ENCODE data around the gene RELCH.

The RELCH gene

DNA sequence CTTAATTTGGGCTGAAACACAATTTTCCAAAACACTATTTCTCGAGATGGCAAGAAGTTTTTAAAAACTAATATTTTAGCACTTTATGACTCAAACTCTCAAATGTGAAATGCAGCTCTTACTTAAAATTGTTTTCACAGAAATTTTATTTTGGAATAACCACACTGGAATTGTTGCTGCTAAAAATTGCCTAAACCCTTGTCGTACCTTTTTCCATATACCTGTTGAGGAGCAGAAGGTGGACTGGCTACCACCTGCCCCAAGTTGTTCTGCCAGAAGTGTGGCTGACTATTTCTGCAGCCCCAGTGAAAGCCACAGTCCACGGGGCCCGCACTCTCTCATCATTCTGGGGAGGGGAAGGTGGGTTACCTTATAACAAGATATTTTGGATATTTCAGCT, 161.4 kb downstream of the RELCH start:
- H3K9ac ChIP-seq (ENCODE audit: low read depth, low read length): no peak overlapping the region
- H3K27ac ChIP-seq (ENCODE audit: low read length): no peak overlapping the region
- no peaks in the 10 kb centered on the region for H3K9me3 ChIP-seq (ENCODE audit: insufficient read depth, low read depth, low read length)
- H3K36me3 ChIP-seq (ENCODE audit: insufficient read depth, low read depth, low read length): peaks cover 15% of the 10 kb centered on the region; the same call in 1 of the 2 replicates
- no peak overlapping the region for H3K4me3 ChIP-seq (ENCODE audit: low read length)
- no peaks in the 10 kb centered on the region for H3K27me3 ChIP-seq (ENCODE audit: insufficient read depth, low read length)
- H3K4me1 ChIP-seq (ENCODE audit: insufficient read depth, low read length): peaks cover 25% of the 10 kb centered on the region

DNA sequence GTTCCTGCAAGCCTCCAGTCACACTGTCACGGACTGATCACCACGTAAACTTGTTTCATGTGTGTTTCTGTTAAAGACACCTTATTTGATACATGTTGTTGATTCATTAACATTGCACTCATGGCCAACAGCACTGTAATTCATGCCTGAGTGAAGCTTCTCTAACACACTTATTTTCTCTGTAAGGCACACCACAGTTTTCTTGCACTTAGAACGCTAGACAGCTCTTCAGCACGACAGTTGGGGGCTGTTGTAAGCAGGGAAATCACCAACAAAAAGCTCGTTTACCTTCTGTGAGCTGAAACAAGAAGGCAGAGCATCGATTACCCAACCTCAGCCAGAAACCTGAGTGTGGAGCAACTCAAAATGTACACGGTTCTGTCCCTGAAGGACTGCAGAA, 166.1 kb downstream of the RELCH start:
- H3K4me1 ChIP-seq (ENCODE audit: insufficient read depth, low read length): 0 out of 2 replicates have a peak, but pooled peaks cover 4% of the 10 kb centered on the region
- no peak overlapping the region for H3K4me3 ChIP-seq (ENCODE audit: low read length)
- H3K9me3 ChIP-seq (ENCODE audit: insufficient read depth, low read depth, low read length): no peaks in the 10 kb centered on the region
- no peak overlapping the region for H3K9ac ChIP-seq (ENCODE audit: low read depth, low read length)
- H3K27me3 ChIP-seq (ENCODE audit: insufficient read depth, low read length): no peaks in the 10 kb centered on the region
- peaks cover 35% of the 10 kb centered on the region for H3K36me3 ChIP-seq (ENCODE audit: insufficient read depth, low read depth, low read length)
- H3K27ac ChIP-seq (ENCODE audit: low read length): no peak overlapping the region

DNA sequence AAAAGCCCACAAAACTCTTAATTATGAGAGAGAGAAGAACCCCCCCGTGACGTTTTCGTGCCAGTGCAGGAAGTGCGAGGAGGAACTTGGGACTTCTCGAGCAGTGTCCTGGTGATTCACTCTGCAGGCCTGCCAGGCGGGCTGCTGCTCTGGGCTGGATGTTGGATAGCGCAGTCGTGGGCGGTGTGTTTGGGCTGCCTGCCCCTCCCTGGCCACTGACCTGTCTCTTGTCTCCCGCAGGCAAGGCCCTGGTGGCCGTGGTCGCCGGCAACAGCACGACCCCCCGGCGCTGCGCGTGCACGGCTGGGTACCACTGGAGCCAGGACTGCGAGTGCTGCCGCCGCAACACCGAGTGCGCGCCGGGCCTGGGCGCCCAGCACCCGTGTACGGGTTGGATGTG, 167.1 kb downstream of the RELCH start:
- H3K36me3 ChIP-seq (ENCODE audit: insufficient read depth, low read depth, low read length): peaks cover 39% of the 10 kb centered on the region
- H3K9ac ChIP-seq (ENCODE audit: low read depth, low read length): no peak overlapping the region
- 0 out of 2 replicates have a peak, but pooled peaks cover 4% of the 10 kb centered on the region for H3K4me1 ChIP-seq (ENCODE audit: insufficient read depth, low read length)
- no peaks in the 10 kb centered on the region for H3K27me3 ChIP-seq (ENCODE audit: insufficient read depth, low read length)
- H3K4me3 ChIP-seq (ENCODE audit: low read length): no peak overlapping the region
- H3K9me3 ChIP-seq (ENCODE audit: insufficient read depth, low read depth, low read length): no peaks in the 10 kb centered on the region
- no peak overlapping the region for H3K27ac ChIP-seq (ENCODE audit: low read length)

DNA sequence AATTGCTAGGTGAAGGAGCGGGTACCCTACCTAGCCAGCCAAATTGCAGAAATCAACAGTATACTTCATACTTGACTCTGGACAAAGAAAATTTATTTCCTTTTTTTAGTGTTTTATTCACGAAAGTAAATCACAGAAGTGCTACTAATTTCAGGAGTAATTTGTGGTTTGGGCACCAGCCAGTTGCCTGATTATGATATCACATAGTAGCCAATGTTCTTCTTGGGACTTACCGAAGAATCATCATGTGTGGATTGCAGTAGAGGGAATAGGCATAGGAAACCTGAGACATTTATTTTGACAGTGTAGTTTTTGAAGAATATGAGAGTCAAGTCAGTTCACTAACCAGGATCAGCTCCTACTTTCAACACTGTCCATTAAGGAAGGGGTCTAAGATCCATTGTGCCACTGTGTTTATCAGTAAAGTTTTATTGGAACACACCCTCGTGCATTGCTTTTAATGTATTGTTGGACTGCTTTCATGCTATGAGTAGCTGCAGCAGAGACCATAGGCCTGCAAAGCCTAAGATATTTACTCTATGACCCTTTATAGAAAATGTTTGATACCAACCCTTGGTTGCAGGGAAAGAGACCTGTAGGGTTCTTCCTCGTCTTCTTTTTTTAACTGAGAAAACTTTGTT, 170.1 kb downstream of the RELCH start:
- Histone ChIP-seq H3K9me3 (ENCODE audit: insufficient read depth, low read depth, low read length) (no peaks in the 10 kb centered on the region), H3K27ac (ENCODE audit: low read length) (no peak overlapping the region), H3K36me3 (ENCODE audit: insufficient read depth, low read depth, low read length) (peaks cover 53% of the 10 kb centered on the region), H3K4me1 (ENCODE audit: insufficient read depth, low read length) (0 out of 2 replicates have a peak, but pooled peaks cover 4% of the 10 kb centered on the region), H3K4me3 (ENCODE audit: low read length) (no peak overlapping the region), H3K9ac (ENCODE audit: low read depth, low read length) (no peak overlapping the region), H3K27me3 (ENCODE audit: insufficient read depth, low read length) (no peaks in the 10 kb centered on the region)
